Panc1 (cell line): ENCODE data around the gene ZFC3H1. TPM values are rescaled to one million over a fixed set of nuclear protein-coding genes. Genes with fewer than 3 reads are reported as not detected.

ENCODE experiments used
- ATAC-seq: fragments of 200-7000 bp; cut with Tn5 transposase; 2 replicates; pipeline ENCODE4 v1.9.1; 2020; ENCODE audit warnings: mild to moderate bottlenecking, moderate library complexity
- Bru-seq: library from RNA; stranded (reverse); fragments of 400-500 nt; gene quantifications from one replicate; lab custom pipeline; 2021; lab: Mats Ljungman, UMichigan
- BruChase-seq, 2 experiments: library from RNA; stranded (reverse); fragments of 400-500 nt; gene quantifications; one replicate each; lab custom pipeline; 2021; lab: Mats Ljungman, UMichigan
- BruUV-seq: library from RNA; stranded (reverse); fragments of 400-500 nt; replicated peaks from 2 replicates; lab custom pipeline; 2021; lab: Mats Ljungman, UMichigan
- CTCF ChIA-PET: fragments of 300-600 bp; sonication (Branson Sonifier 250); formaldehyde crosslinking; loops from one replicate; lab custom pipeline; 2022; ENCODE audit warnings: antibody characterized with exemption; lab: Charles Lee
- POLR2A ChIA-PET: fragments of 300-600 bp; sonication (Branson Sonifier 250); formaldehyde crosslinking; loops from one replicate; lab custom pipeline; 2022; ENCODE audit warnings: antibody characterized with exemption; lab: Charles Lee
- DNase-seq: peaks from one replicate; pipeline ENCODE4 v3.0.0-alpha.2; 2010; ENCODE audit warnings: low read depth, low spot score
- H3K27ac ChIP-seq: 2 replicates; pipeline ENCODE4 v1.5.1; 2011; ENCODE audit warnings: mild to moderate bottlenecking, low read length, inconsistent platforms
- H3K27me3 ChIP-seq: fragments of 200-500 bp; sonication (Bioruptor generic); 2 replicates; pipeline ENCODE4 v1.6.0; 2014; ENCODE audit warnings: low read length, inconsistent platforms; ENCODE audit not compliant: control insufficient read depth, insufficient read depth
- H3K36me3 ChIP-seq: fragments of 200-500 bp; sonication (Bioruptor generic); 2 replicates; pipeline ENCODE4 v1.5.1; 2014; ENCODE audit warnings: inconsistent platforms, mild to moderate bottlenecking, low read length, moderate library complexity; ENCODE audit not compliant: control insufficient read depth, insufficient read depth
- H3K4me1 ChIP-seq: 2 replicates; pipeline ENCODE4 v1.5.1; 2011; ENCODE audit warnings: inconsistent platforms, mild to moderate bottlenecking, low read length, moderate library complexity; ENCODE audit not compliant: control insufficient read depth, insufficient read depth
- H3K4me3 ChIP-seq, 2 experiments: 2 replicates each; pipeline ENCODE4 v1.5.1; 2011 to 2012; ENCODE audit warnings: low read depth in 2 of 2, low read length in 2 of 2, mild to moderate bottlenecking in 2 of 2, inconsistent platforms in 1 of 2, moderate library complexity in 1 of 2
- H3K9me3 ChIP-seq: fragments of 200-500 bp; sonication (Bioruptor generic); 2 replicates; pipeline ENCODE4 v1.5.1; 2014; ENCODE audit warnings: low read depth, mild to moderate bottlenecking, inconsistent platforms, low read length, moderate library complexity; ENCODE audit not compliant: control insufficient read depth, insufficient read depth
- POLR2AphosphoS5 ChIP-seq: IDR thresholded peaks from 2 replicates; pipeline ENCODE4 v1.6.1; 2012; ENCODE audit warnings: mild to moderate bottlenecking, low read depth, low read length, moderate library complexity
- SIN3A ChIP-seq: IDR thresholded peaks from 2 replicates; pipeline ENCODE4 v1.6.1; 2012; ENCODE audit warnings: low read depth, mild to moderate bottlenecking, low read length, moderate library complexity, borderline replicate concordance; ENCODE audit not compliant: insufficient read depth
- TCF7L2 ChIP-seq: IDR thresholded peaks from 2 replicates; pipeline ENCODE4 v1.6.1; 2011; ENCODE audit warnings: mild to moderate bottlenecking, low read depth, low read length, inconsistent platforms
- in situ Hi-C: cut with HindIII; loops from 2 replicates; pipeline ENCODE4 v1.10.0; 2016; ENCODE audit warnings: low sequenced_read_pairs, low pct_unique_long_range_greater_than_20kb
- intact Hi-C: fragments of 100-400 bp; cut with micrococcal nuclease; formaldehyde crosslinking; loops from one replicate; pipeline ENCODE4 v1.10.0; 2022; ENCODE audit not compliant: unreplicated experiment
- long read RNA-seq: library from polyadenylated mRNA; unstranded; transcript quantifications from one replicate; pipeline ENCODE4 v2.0.0, GENCODE V29; 2021; ENCODE audit not compliant: unreplicated experiment
- polyA plus RNA-seq: library from polyadenylated mRNA; unstranded; fragments of >200 nt; gene quantifications from one replicate; pipeline ENCODE4 v1.2.1, GENCODE V29; 2012; ENCODE audit warnings: missing spikeins; ENCODE audit not compliant: insufficient read length
- total RNA-seq: library from RNA; stranded (reverse); gene quantifications from one replicate; pipeline ENCODE4 v1.2.1, GENCODE V29; 2021; ENCODE audit not compliant: unreplicated experiment
- TF ChIP-seq, protein P1 (sequence below), 2 experiments: IDR thresholded peaks; 2 replicates each; pipeline ENCODE4 v1.6.1; 2011 to 2012; ENCODE audit warnings: low read depth in 2 of 2, control low read depth in 1 of 2, low read length in 1 of 2, mild to moderate bottlenecking in 1 of 2, moderate library complexity in 1 of 2; ENCODE audit not compliant: insufficient read depth in 1 of 2
- TF ChIP-seq, protein P2 (sequence below): fragments of 450-650 bp; IDR thresholded peaks from 2 replicates; pipeline ENCODE4 v1.5.1; 2017; ENCODE audit warnings: mild to moderate bottlenecking

Gene ZFC3H1
- total RNA-seq (38.2 TPM), Bru-seq, nascent RNA (percentile 95 among the genes with signal in this experiment), BruChase-seq, experiment 1, labeled RNA remaining after a 2-hour chase (percentile 93 among the genes with signal in this experiment), BruChase-seq, experiment 2, labeled RNA remaining after a 6-hour chase (percentile 86 among the genes with signal in this experiment)
- polyA plus RNA-seq: 15.0 TPM
- long read RNA-seq, transcript ZFC3H1-206 (2 exons, 1,771 nt): major isoform, 5 of 30 reads
- long read RNA-seq, partial matches to known transcripts: 14 of 30 reads
- long read RNA-seq, other reads (novel, unspliced or antisense): 11 of 30 reads

DNA sequence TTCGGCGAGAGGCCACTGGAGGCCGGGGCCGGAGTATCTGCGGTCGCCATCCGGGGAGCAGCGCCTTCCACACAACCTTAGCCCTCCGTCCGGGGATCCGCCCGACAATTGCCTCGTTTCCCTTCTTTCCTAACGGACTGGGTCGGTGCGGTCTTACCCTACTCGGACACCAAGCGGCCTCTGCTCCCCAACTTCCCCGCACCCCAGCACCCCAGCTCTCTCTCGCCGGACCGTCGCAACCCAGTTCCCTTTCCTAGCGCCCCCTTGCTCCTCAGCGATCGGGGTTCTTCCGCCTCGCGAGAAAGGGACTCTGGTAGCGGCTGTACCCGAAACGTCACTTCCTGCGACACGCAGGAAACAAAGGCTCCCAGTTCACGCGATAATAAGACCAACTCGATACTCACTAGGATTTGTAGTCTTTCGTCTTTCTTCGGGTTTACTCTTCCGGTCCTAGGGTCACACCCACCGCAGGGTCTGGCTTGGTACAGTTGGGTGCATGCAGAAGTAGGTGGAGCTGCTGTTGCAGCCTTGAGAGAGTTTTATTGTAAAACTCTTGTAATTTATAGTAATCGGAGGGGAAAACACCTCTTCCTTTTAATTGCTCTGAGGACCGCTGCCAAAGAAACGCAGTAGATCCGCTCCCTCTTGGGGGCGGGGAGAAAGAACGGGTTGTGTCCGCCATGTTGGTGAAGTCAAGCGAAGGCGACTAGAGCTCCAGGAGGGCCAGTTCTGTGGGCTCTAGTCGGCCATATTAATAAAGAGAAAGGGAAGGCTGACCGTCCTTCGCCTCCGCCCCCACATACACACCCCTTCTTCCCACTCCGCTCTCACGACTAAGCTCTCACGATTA lies at the start of gene ZFC3H1, which contains the start of gene THAP2:
TSS of gene ZFC3H1 (minus strand) at position 288 of the 850 bp plus-strand sequence. CDS start at position 50, 238 bp downstream.
TSS of gene THAP2 (plus strand) at position 741 of the 850 bp plus-strand sequence. CDS start 209 bp downstream, outside the sequence.
- Histone ChIP-seq H3K9me3 (no peaks in the 10 kb centered on the region), H3K4me3 (peak within 1 kb of the TSS; percentile 97 to 98), H3K27me3 (no peaks in the 10 kb centered on the region), H3K36me3 (peaks cover 21% of the 10 kb centered on the region), H3K27ac (peak within 1 kb of the TSS; percentile 99), H3K4me1 (peaks cover 15% of the 10 kb centered on the region; the same call in 1 of the 2 replicates)
- in situ Hi-C loops (no loop called here), intact Hi-C loops (no loop called here)
- peak; percentile 94 for DNase-seq
- ATAC-seq: peak; percentile 98
- BruUV-seq: no TSS peak
- POLR2A ChIA-PET: interaction anchor here (0.6 to 2.6 kb wide), 2 partner anchors 22 to 267 kb away, joined by 3 to 16 read pairs; partner anchors contain the start of gene TMEM19
- TF ChIP-seq SIN3A: peak; percentile 20; the same call in 1 of the 2 replicates
- peak; percentile 53; the same call in 1 of the 2 replicates for TF ChIP-seq TCF7L2
- peak; percentile 88 for TF ChIP-seq POLR2AphosphoS5
- TF ChIP-seq, protein P1, sequence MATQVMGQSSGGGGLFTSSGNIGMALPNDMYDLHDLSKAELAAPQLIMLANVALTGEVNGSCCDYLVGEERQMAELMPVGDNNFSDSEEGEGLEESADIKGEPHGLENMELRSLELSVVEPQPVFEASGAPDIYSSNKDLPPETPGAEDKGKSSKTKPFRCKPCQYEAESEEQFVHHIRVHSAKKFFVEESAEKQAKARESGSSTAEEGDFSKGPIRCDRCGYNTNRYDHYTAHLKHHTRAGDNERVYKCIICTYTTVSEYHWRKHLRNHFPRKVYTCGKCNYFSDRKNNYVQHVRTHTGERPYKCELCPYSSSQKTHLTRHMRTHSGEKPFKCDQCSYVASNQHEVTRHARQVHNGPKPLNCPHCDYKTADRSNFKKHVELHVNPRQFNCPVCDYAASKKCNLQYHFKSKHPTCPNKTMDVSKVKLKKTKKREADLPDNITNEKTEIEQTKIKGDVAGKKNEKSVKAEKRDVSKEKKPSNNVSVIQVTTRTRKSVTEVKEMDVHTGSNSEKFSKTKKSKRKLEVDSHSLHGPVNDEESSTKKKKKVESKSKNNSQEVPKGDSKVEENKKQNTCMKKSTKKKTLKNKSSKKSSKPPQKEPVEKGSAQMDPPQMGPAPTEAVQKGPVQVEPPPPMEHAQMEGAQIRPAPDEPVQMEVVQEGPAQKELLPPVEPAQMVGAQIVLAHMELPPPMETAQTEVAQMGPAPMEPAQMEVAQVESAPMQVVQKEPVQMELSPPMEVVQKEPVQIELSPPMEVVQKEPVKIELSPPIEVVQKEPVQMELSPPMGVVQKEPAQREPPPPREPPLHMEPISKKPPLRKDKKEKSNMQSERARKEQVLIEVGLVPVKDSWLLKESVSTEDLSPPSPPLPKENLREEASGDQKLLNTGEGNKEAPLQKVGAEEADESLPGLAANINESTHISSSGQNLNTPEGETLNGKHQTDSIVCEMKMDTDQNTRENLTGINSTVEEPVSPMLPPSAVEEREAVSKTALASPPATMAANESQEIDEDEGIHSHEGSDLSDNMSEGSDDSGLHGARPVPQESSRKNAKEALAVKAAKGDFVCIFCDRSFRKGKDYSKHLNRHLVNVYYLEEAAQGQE (IDR thresholded peaks at IDR 0.05; ENCODE audit: insufficient read depth in 1 of 2, low read depth in 2 of 2, low read length in 1 of 2): no peak; a peak in 1 of 4 replicates
- TF ChIP-seq, protein P2, sequence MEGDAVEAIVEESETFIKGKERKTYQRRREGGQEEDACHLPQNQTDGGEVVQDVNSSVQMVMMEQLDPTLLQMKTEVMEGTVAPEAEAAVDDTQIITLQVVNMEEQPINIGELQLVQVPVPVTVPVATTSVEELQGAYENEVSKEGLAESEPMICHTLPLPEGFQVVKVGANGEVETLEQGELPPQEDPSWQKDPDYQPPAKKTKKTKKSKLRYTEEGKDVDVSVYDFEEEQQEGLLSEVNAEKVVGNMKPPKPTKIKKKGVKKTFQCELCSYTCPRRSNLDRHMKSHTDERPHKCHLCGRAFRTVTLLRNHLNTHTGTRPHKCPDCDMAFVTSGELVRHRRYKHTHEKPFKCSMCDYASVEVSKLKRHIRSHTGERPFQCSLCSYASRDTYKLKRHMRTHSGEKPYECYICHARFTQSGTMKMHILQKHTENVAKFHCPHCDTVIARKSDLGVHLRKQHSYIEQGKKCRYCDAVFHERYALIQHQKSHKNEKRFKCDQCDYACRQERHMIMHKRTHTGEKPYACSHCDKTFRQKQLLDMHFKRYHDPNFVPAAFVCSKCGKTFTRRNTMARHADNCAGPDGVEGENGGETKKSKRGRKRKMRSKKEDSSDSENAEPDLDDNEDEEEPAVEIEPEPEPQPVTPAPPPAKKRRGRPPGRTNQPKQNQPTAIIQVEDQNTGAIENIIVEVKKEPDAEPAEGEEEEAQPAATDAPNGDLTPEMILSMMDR: peak; percentile 52
- CTCF ChIA-PET: interaction anchor here (2.4 kb wide), 1 partner anchor 83 kb away, joined by 12 read pairs; no protein-coding TSS in a partner anchor

DNA sequence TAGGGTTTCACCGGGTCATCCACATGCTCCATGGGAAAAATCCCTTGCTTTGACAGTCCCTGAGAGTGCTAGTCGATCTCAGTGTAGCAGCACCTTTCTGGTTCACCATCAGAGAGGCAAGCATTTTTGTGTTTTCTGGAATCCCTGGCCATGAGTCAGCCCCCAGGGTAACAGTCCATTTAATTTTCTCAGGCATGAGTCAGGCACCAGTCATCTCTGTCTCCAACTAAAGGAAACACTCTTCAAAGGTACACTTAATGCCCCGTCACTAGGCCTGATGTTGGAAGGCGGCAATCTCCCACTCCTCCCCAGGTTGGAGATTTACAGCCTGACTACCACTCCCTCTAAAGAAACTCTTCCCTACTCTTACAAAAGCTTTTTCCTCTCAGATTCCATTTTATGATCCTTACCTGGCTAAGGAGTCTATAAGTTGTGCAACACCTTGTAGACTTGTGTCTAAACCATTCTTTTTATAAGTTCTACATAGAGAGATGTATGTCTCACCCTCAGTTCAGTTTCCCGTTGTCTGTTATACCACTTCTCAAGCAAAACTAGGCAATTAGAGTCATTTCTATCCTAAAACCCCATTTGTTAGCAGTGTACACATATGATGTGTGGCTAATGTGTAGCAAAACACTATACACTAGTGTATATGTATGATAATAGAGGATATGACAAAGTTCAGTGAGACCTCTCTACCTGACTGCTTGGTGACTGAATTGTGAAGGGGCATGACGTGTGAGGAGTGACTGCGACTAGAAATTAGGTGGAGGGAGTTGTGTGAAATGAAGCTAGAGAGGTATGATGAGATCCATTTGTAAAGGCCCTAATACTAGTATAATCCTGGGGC lies 46.9 kb upstream of the ZFC3H1 start:
- ChIA-PET POLR2A (no interaction called here), CTCF (no interaction called here)
- H3K4me1 ChIP-seq: 0 out of 2 replicates have a peak, but pooled peaks cover 5% of the 10 kb centered on the region
- no peaks in the 10 kb centered on the region for H3K36me3 ChIP-seq
- DNase-seq (peak; percentile 61), ATAC-seq (peak; percentile 96)
- no peak for TF ChIP-seq SIN3A
- TF ChIP-seq, protein P1 (IDR thresholded peaks at IDR 0.05; ENCODE audit: insufficient read depth in 1 of 2, low read depth in 2 of 2, low read length in 1 of 2): no peak
- no peak for TF ChIP-seq TCF7L2
- TF ChIP-seq, protein P2: no peak
- intact Hi-C loops: no loop called here
- no TSS peak for BruUV-seq
- H3K27me3 ChIP-seq: no peaks in the 10 kb centered on the region
- in situ Hi-C loops: no loop called here
- no peak overlapping the region for H3K4me3 ChIP-seq
- peaks cover 4% of the 10 kb centered on the region; the same call in 1 of the 2 replicates for H3K9me3 ChIP-seq
- no peak overlapping the region for H3K27ac ChIP-seq
